Caco-2 (cell line): ENCODE results near the gene ALDH1A1. TPM values are rescaled to one million over a fixed set of nuclear protein-coding genes. Genes with fewer than 3 reads are reported as not detected.

ENCODE experiments used
- BruUV-seq: library from RNA; stranded (reverse); fragments of 400-500 nt; replicated peaks from 2 replicates; lab custom pipeline; 2021; lab: Mats Ljungman, UMichigan
- CTCF ChIA-PET: fragments of 300-600 bp; sonication (Branson Sonifier 250); formaldehyde crosslinking; loops from one replicate; lab custom pipeline; 2022; ENCODE audit warnings: antibody characterized with exemption; lab: Charles Lee
- POLR2A ChIA-PET: fragments of 300-600 bp; sonication (Branson Sonifier 250); formaldehyde crosslinking; loops from one replicate; lab custom pipeline; 2022; ENCODE audit warnings: antibody characterized with exemption; lab: Charles Lee
- DNase-seq, 2 experiments: peaks; one replicate each; pipeline versions ENCODE4 v3.0.0 to v3.0.0-alpha.2; 2020 to 2022
- H3K27me3 ChIP-seq: replicated peaks from 2 replicates; pipeline ENCODE4 v1.6.0; 2011; ENCODE audit warnings: low read length; ENCODE audit not compliant: control insufficient read depth, insufficient read depth
- H3K36me3 ChIP-seq: 2 replicates; pipeline ENCODE4 v1.5.1; 2011; ENCODE audit warnings: low read length; ENCODE audit not compliant: control insufficient read depth, insufficient read depth
- H3K4me1 ChIP-seq: fragments of 250-450 bp; sonication (Bioruptor Pico); 2 replicates; pipeline ENCODE4 v1.5.1; 2020; ENCODE audit warnings: mild to moderate bottlenecking
- H3K4me3 ChIP-seq: 2 replicates; pipeline ENCODE4 v1.5.1; 2011; ENCODE audit warnings: low read depth, mild to moderate bottlenecking, control low read depth, low read length
- H3K9me3 ChIP-seq: fragments of 250-450 bp; sonication (Bioruptor Pico); 2 replicates; pipeline ENCODE4 v1.5.1; 2020; ENCODE audit warnings: mild to moderate bottlenecking, moderate library complexity
- H3K27ac Mint-ChIP-seq: one replicate; pipeline ENCODE4 v1.8.0; 2022; ENCODE audit warnings: mixed read lengths; ENCODE audit not compliant: unreplicated experiment
- H3K27me3 Mint-ChIP-seq: one replicate; pipeline ENCODE4 v1.8.0; 2022; ENCODE audit warnings: mixed read lengths; ENCODE audit not compliant: insufficient read depth, unreplicated experiment
- H3K36me3 Mint-ChIP-seq: one replicate; pipeline ENCODE4 v1.8.0; 2022; ENCODE audit warnings: mild to moderate bottlenecking, mixed read lengths; ENCODE audit not compliant: insufficient read depth, unreplicated experiment
- H3K4me1 Mint-ChIP-seq: one replicate; pipeline ENCODE4 v1.8.0; 2022; ENCODE audit warnings: low read depth, mixed read lengths; ENCODE audit not compliant: unreplicated experiment
- H3K4me3 Mint-ChIP-seq: one replicate; pipeline ENCODE4 v1.8.0; 2022; ENCODE audit warnings: mild to moderate bottlenecking, moderate library complexity, mixed read lengths; ENCODE audit not compliant: unreplicated experiment
- H3K9me3 Mint-ChIP-seq: one replicate; pipeline ENCODE4 v1.8.0; 2022; ENCODE audit warnings: mixed read lengths; ENCODE audit not compliant: unreplicated experiment
- CTCF ChIP-seq, 2 experiments: fragments of 200-600 bp in 1 of 2; IDR thresholded peaks; 1 replicate in 1 of 2; 2 replicates in 1 of 2; pipeline versions ENCODE4 v1.5.1 to v1.8.0; 2011 to 2022; ENCODE audit warnings: antibody characterized with exemption in 1 of 2, control low read depth in 1 of 2, inconsistent platforms in 1 of 2, low read depth in 1 of 2, low read length in 1 of 2, mild to moderate bottlenecking in 1 of 2, moderate library complexity in 1 of 2; ENCODE audit not compliant: insufficient read depth in 1 of 2, severe bottlenecking in 1 of 2, unreplicated experiment in 1 of 2
- intact Hi-C: fragments of 100-400 bp; cut with micrococcal nuclease; formaldehyde crosslinking; loops from one replicate; pipeline ENCODE4 v1.10.0; 2022; ENCODE audit not compliant: unreplicated experiment
- total RNA-seq: library from RNA; stranded (reverse); gene quantifications from 2 replicates; pipeline ENCODE4 v1.2.3, GENCODE V29; 2022

Gene ALDH1A1
- total RNA-seq, 1 experiment from 2014 or later = 119 TPM

GRCh38 chr9:72873456-72873855 is 79.4 kb downstream of the ALDH1A1 start:
- intact Hi-C loops = loop anchor here (5.0 kb wide), 1 partner anchor 79 kb away; the partner anchor contains the start of gene ALDH1A1
- Mint-ChIP-seq H3K36me3 (no peaks in the 10 kb centered on the region), H3K4me1 (no peaks in the 10 kb centered on the region), H3K27me3 (no peaks in the 10 kb centered on the region), H3K9me3 (no peaks in the 10 kb centered on the region), H3K27ac (no peak overlapping the region), H3K4me3 (no peak overlapping the region)
- no peak for DNase-seq
- Histone ChIP-seq H3K36me3 (no peaks in the 10 kb centered on the region), H3K9me3 (no peaks in the 10 kb centered on the region), H3K27me3 (no peaks in the 10 kb centered on the region), H3K4me3 (no peak overlapping the region), H3K4me1 (no peaks in the 10 kb centered on the region)
- ChIA-PET POLR2A (no interaction called here), CTCF (no interaction called here)
- no TSS peak for BruUV-seq
- TF ChIP-seq CTCF (IDR thresholded peaks at IDR 0.05; ENCODE audit: insufficient read depth in 1 of 2, low read depth in 1 of 2, low read length in 1 of 2, severe bottlenecking in 1 of 2, unreplicated experiment in 1 of 2) = no peak

GRCh38 chr9:72872718-72873117 is 80.1 kb downstream of the ALDH1A1 start:
- TF ChIP-seq CTCF (IDR thresholded peaks at IDR 0.05; ENCODE audit: insufficient read depth in 1 of 2, low read depth in 1 of 2, low read length in 1 of 2, severe bottlenecking in 1 of 2, unreplicated experiment in 1 of 2) = no peak
- intact Hi-C loops = loop anchor here (5.0 kb wide), 1 partner anchor 80 kb away; the partner anchor contains the start of gene ALDH1A1
- H3K27me3 Mint-ChIP-seq = no peaks in the 10 kb centered on the region
- Histone ChIP-seq H3K4me3 (no peak overlapping the region), H3K4me1 (no peaks in the 10 kb centered on the region), H3K27me3 (no peaks in the 10 kb centered on the region), H3K36me3 (no peaks in the 10 kb centered on the region), H3K9me3 (no peaks in the 10 kb centered on the region)
- ChIA-PET POLR2A (no interaction called here), CTCF (no interaction called here)
- no peaks in the 10 kb centered on the region for H3K36me3 Mint-ChIP-seq
- no peaks in the 10 kb centered on the region for H3K4me1 Mint-ChIP-seq
- no peaks in the 10 kb centered on the region for H3K9me3 Mint-ChIP-seq
- no peak for DNase-seq
- BruUV-seq = no TSS peak
- H3K4me3 Mint-ChIP-seq = no peak overlapping the region
- H3K27ac Mint-ChIP-seq = no peak overlapping the region

GRCh38 chr9:72871685-72872084 is 81.2 kb downstream of the ALDH1A1 start:
- H3K27me3 ChIP-seq = no peaks in the 10 kb centered on the region
- BruUV-seq = no TSS peak
- intact Hi-C loops = loop anchor here (1.0 to 5.0 kb wide), 2 partner anchors 81 to 211 kb away; partner anchors contain the start of gene ALDH1A1
- Mint-ChIP-seq H3K4me3 (no peak overlapping the region), H3K27me3 (no peaks in the 10 kb centered on the region), H3K36me3 (no peaks in the 10 kb centered on the region), H3K27ac (no peak overlapping the region), H3K9me3 (no peaks in the 10 kb centered on the region), H3K4me1 (no peaks in the 10 kb centered on the region)
- CTCF ChIA-PET = no interaction called here
- H3K36me3 ChIP-seq = no peaks in the 10 kb centered on the region
- no peak overlapping the region for H3K4me3 ChIP-seq
- POLR2A ChIA-PET = no interaction called here
- H3K9me3 ChIP-seq = no peaks in the 10 kb centered on the region
- no peaks in the 10 kb centered on the region for H3K4me1 ChIP-seq
- no peak for DNase-seq
- TF ChIP-seq CTCF (IDR thresholded peaks at IDR 0.05; ENCODE audit: insufficient read depth in 1 of 2, low read depth in 1 of 2, low read length in 1 of 2, severe bottlenecking in 1 of 2, unreplicated experiment in 1 of 2) = no peak
